ENCODE results near the gene SMURF2. TPM values are rescaled to one million over a fixed set of nuclear protein-coding genes. Genes with fewer than 3 reads are reported as not detected.
A peak's percentile ranks its signal among the peaks of the same experiment; 100 is the strongest.

The SMURF2 gene
- total and polyA plus RNA-seq, 9 of the 15 experiments (the other 6 are each of a cell fraction or from before 2014, with no cell fraction given) = 3.8 to 22.0 (median 14.8) TPM

DNA sequence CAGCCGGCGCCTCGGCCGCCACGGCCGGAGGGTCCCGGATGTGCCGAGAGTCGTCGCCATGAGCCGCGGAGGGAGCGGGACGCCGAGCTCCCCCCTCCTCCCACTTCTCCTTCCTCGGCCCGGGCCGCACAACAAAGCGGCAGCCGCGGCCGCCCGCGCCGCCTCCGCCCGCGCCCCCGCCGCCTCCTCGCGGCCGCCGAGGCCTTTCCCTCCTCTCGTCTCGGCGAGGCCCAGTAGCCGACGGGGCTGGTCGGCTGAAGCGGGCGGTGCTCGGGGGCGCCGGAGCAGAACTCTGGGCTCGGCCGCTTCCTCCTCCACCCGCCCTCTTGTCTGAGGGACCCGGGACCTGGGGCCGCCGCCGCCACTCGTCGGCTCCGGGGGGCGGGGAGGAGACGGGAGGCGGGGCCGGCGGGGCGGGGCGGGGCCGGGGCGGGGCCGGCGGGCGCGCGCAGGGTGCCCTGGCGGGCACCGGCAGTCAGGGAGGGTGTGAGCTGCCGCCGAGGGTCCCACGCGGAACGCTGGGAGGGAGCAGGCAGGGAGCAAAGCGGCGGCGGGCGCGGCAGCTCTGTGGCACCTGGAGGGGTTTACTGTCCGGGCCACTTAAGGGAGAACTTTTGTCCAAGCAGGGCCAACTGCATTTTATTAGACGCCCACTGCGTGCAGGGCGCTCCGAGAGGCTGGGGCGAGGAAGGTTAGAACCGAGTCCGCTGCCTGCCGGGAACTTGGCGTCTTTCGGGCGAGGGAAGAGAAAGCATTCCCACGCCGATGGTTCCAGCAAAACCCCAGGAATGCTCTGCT lies at the start of gene SMURF2 (continued):
- TF ChIP-seq, protein P1, sequence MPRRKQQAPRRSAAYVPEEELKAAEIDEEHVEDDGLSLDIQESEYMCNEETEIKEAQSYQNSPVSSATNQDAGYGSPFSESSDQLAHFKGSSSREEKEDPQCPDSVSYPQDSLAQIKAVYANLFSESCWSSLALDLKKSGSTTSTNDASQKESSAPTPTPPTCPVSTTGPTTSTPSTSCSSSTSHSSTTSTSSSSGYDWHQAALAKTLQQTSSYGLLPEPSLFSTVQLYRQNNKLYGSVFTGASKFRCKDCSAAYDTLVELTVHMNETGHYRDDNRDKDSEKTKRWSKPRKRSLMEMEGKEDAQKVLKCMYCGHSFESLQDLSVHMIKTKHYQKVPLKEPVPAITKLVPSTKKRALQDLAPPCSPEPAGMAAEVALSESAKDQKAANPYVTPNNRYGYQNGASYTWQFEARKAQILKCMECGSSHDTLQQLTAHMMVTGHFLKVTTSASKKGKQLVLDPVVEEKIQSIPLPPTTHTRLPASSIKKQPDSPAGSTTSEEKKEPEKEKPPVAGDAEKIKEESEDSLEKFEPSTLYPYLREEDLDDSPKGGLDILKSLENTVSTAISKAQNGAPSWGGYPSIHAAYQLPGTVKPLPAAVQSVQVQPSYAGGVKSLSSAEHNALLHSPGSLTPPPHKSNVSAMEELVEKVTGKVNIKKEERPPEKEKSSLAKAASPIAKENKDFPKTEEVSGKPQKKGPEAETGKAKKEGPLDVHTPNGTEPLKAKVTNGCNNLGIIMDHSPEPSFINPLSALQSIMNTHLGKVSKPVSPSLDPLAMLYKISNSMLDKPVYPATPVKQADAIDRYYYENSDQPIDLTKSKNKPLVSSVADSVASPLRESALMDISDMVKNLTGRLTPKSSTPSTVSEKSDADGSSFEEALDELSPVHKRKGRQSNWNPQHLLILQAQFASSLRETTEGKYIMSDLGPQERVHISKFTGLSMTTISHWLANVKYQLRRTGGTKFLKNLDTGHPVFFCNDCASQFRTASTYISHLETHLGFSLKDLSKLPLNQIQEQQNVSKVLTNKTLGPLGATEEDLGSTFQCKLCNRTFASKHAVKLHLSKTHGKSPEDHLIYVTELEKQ (CRISPR knock-in tag; IDR thresholded peaks at IDR 0.05) = no peak
- TF ChIP-seq HEY1 (CRISPR knock-in tag; IDR thresholded peaks at IDR 0.05; ENCODE audit: borderline replicate concordance) (no peak), KLF16 (IDR thresholded peaks at IDR 0.05) (no peak), ZNF354B (CRISPR knock-in tag; IDR thresholded peaks at IDR 0.05) (no peak), YBX1 (IDR thresholded peaks at IDR 0.05) (no peak), CBFA2T2 (conservative IDR thresholded peaks at IDR 0.05) (no peak), GATA2 (CRISPR knock-in tag; IDR thresholded peaks at IDR 0.05) (no peak), DNMT1 (IDR thresholded peaks at IDR 0.05) (no peak), RBFOX2 (IDR thresholded peaks at IDR 0.05; ENCODE audit: low read depth, low read length) (peak; percentile 87), SIX5 (IDR thresholded peaks at IDR 0.05; ENCODE audit: borderline replicate concordance in 1 of 2, insufficient read depth in 1 of 2, low read depth in 1 of 2, low read length in 2 of 2) (no peak), PTBP1 (IDR thresholded peaks at IDR 0.05; ENCODE audit: low read depth, low read length) (no peak), TAL1 (IDR thresholded peaks at IDR 0.05) (no peak), SNIP1 (IDR thresholded peaks at IDR 0.05; ENCODE audit: low read depth) (no peak), CTBP1 (IDR thresholded peaks at IDR 0.05; ENCODE audit: borderline replicate concordance) (peak; percentile 39; the same call in 1 of the 2 replicates), FOXM1 (IDR thresholded peaks at IDR 0.05; ENCODE audit: low read depth) (no peak), FOXM1 (CRISPR knock-in tag; IDR thresholded peaks at IDR 0.05; ENCODE audit: low read depth) (no peak), TSC22D4 (tag; IDR thresholded peaks at IDR 0.05) (no peak), HDAC1 (IDR thresholded peaks at IDR 0.05) (no peak), ZFP30 (CRISPR knock-in tag; IDR thresholded peaks at IDR 0.05; ENCODE audit: borderline replicate concordance) (no peak), U2AF2 (optimal IDR thresholded peaks at IDR 0.05; ENCODE audit: low read depth, low read length) (no peak), BMI1 (IDR thresholded peaks at IDR 0.05; ENCODE audit: low read length) (no peak), RNF2 (IDR thresholded peaks at IDR 0.05) (no peak), ZC3H11A (IDR thresholded peaks at IDR 0.05; ENCODE audit: low read depth, low read length) (no peak), TRIM28 (IDR thresholded peaks at IDR 0.05) (no peak; the same call in 1 of the 2 replicates), ZNF778 (CRISPR knock-in tag; IDR thresholded peaks at IDR 0.05) (no peak), NR1H2 (CRISPR knock-in tag; IDR thresholded peaks at IDR 0.05) (no peak), PTRF (tag; IDR thresholded peaks at IDR 0.05) (no peak), FUS (optimal IDR thresholded peaks at IDR 0.05; ENCODE audit: low read depth, low read length) (no peak), NONO (IDR thresholded peaks at IDR 0.05; ENCODE audit: low read depth in 2 of 2, low read length in 1 of 2) (peak; percentile 65 to 91)
- TF ChIP-seq, protein P2, sequence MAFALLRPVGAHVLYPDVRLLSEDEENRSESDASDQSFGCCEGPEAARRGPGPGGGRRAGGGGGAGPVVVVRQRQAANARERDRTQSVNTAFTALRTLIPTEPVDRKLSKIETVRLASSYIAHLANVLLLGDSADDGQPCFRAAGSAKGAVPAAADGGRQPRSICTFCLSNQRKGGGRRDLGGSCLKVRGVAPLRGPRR (CRISPR knock-in tag; IDR thresholded peaks at IDR 0.05) = no peak

All from K562 (cell line).